Activated T-cell treated with anti-CD3 and anti-CD28 coated beads, Interleukin-2, amount 50 U/mL, for 1 hour (primary cell): Measurements from ENCODE around the gene MED13L.

Experiments
- DNase-seq: peaks from one replicate; pipeline ENCODE4 v3.0.0-alpha.2; 2020

MED13L gene

GRCh38 chr12:115930336-115930735, 347.2 kb downstream of the MED13L start:
- no peak for DNase-seq

- no peak for DNase-seq
These were observed 351.3 kb downstream of the MED13L start for GRCh38 chr12:115926037-115926670.

GRCh38 chr12:115923851-115924250, 353.6 kb downstream of the MED13L start:
- no peak for DNase-seq

- DNase-seq: no peak
These were observed 354.4 kb downstream of the MED13L start for GRCh38 chr12:115922952-115923564.

- no peak for DNase-seq
These were observed 356.9 kb downstream of the MED13L start for GRCh38 chr12:115920395-115921183.

GRCh38 chr12:115918763-115919162, 358.7 kb downstream of the MED13L start:
- no peak for DNase-seq

GRCh38 chr12:115916910-115917668, 360.4 kb downstream of the MED13L start:
- peak; percentile 80 for DNase-seq

- DNase-seq: no peak
These were observed 363.4 kb downstream of the MED13L start for GRCh38 chr12:115914122-115914521.

- no peak for DNase-seq
These were observed 365.1 kb downstream of the MED13L start for GRCh38 chr12:115912440-115912839.

- no peak for DNase-seq
These were observed 366.1 kb downstream of the MED13L start for GRCh38 chr12:115911360-115911759.

- DNase-seq: no peak
These were observed 367.4 kb downstream of the MED13L start for GRCh38 chr12:115910057-115910456.
